HCT116 (cell line): Measurements from ENCODE around the gene ROBO1.

Source experiments
- TF ChIP-seq, protein P1 (sequence below): IDR thresholded peaks from 2 replicates; pipeline ENCODE4 v1.6.1; 2011; ENCODE audit warnings: mild to moderate bottlenecking, low read length, moderate library complexity; ENCODE audit not compliant: insufficient replicate concordance; ENCODE audit errors: extremely low read depth
- TF ChIP-seq, protein P2 (sequence below), 3 experiments: fragments of 200-600 bp in 1 of 3; sonication (generic) in 1 of 3; IDR thresholded peaks in 2 of 3; conservative IDR thresholded peaks in 1 of 3; 2 replicates each; pipeline ENCODE4 v1.5.1; 2012 to 2017; ENCODE audit warnings: low read depth in 2 of 3, low read length in 2 of 3, antibody characterized with exemption in 1 of 3, borderline replicate concordance in 1 of 3, control low read depth in 1 of 3, mild to moderate bottlenecking in 1 of 3, mixed read lengths in 1 of 3, mixed run types in 1 of 3, moderate library complexity in 1 of 3; ENCODE audit not compliant: insufficient read depth in 1 of 3

DNA sequence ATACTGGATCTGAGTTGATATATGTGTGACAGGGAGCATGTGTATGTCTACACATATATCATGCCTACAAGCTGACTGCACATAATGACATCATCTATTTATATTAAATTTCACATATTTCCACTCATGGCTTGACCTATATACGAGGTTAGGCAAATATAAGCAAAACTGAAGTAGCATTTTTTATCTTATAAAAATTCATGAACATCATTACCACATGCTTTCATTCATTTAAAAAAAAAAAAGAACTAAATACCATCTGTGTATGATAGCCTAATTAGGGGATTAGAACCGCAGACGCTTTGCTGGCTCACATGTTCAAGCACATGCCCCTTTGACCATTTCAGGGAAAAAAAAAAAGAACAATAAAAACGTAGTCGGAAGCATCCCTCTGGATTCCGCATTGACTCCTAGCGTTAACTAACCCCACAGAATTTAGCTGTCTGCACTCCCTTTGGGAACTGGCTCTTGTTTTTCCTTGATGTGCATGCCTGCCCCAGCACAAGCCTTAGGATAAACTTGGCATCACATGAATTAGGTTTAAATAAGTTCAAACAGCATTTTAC is 888.4 kb downstream of the ROBO1 start:
- TF ChIP-seq, protein P1, sequence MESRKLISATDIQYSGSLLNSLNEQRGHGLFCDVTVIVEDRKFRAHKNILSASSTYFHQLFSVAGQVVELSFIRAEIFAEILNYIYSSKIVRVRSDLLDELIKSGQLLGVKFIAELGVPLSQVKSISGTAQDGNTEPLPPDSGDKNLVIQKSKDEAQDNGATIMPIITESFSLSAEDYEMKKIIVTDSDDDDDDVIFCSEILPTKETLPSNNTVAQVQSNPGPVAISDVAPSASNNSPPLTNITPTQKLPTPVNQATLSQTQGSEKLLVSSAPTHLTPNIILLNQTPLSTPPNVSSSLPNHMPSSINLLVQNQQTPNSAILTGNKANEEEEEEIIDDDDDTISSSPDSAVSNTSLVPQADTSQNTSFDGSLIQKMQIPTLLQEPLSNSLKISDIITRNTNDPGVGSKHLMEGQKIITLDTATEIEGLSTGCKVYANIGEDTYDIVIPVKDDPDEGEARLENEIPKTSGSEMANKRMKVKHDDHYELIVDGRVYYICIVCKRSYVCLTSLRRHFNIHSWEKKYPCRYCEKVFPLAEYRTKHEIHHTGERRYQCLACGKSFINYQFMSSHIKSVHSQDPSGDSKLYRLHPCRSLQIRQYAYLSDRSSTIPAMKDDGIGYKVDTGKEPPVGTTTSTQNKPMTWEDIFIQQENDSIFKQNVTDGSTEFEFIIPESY = no peak
- TF ChIP-seq, protein P2, sequence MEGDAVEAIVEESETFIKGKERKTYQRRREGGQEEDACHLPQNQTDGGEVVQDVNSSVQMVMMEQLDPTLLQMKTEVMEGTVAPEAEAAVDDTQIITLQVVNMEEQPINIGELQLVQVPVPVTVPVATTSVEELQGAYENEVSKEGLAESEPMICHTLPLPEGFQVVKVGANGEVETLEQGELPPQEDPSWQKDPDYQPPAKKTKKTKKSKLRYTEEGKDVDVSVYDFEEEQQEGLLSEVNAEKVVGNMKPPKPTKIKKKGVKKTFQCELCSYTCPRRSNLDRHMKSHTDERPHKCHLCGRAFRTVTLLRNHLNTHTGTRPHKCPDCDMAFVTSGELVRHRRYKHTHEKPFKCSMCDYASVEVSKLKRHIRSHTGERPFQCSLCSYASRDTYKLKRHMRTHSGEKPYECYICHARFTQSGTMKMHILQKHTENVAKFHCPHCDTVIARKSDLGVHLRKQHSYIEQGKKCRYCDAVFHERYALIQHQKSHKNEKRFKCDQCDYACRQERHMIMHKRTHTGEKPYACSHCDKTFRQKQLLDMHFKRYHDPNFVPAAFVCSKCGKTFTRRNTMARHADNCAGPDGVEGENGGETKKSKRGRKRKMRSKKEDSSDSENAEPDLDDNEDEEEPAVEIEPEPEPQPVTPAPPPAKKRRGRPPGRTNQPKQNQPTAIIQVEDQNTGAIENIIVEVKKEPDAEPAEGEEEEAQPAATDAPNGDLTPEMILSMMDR (IDR thresholded peaks at IDR 0.05 in 2 of 3, conservative IDR thresholded peaks at IDR 0.05 in 1 of 3; ENCODE audit: borderline replicate concordance in 1 of 3, insufficient read depth in 1 of 3, low read depth in 2 of 3, low read length in 2 of 3) = no peak
